ENCODE measurements around the gene RBM46. TPM values are rescaled to one million over a fixed set of nuclear protein-coding genes. Genes with fewer than 3 reads are reported as not detected.
"Not testable (repeated sequence)": the region's sequence is repeated elsewhere in the genome, so short reads cannot be mapped to it uniquely, and the experiment has no call there.

The RBM46 gene
- total and polyA plus RNA-seq, 12 donors, result 0.05 to 0.08 TPM; not detected in 10

GRCh38 chr4:154868414-154869194 is 87.5 kb downstream of the RBM46 start:
- Histone ChIP-seq H3K4me1 (replicated peaks in 1 of 2) (no peaks in the 10 kb centered on the region), H3K27me3 (no peaks in the 10 kb centered on the region), H3K4me3 (no peak overlapping the region), H3K9me3 (replicated peaks in 1 of 3) (no peaks in the 10 kb centered on the region), H3K36me3 (replicated peaks in 1 of 2) (no peaks in the 10 kb centered on the region), H3K27ac (no peak overlapping the region)
- 58 to 74% (median 67%) methylated on average over 7 of the region's 7 CpGs for WGBS, 4 donors
- no peak for DNase-seq
- TF ChIP-seq CTCF (IDR thresholded peaks at IDR 0.05) (no peak), POLR2A (IDR thresholded peaks at IDR 0.05) (no peak)
- intact Hi-C loops (cut with DNase I), result no loop called here

GRCh38 chr4:154869301-154869700 is 88.2 kb downstream of the RBM46 start:
- no peak for DNase-seq
- WGBS, 4 donors, result 68 to 73% (median 71%) methylated on average over 3 of the region's 3 CpGs
- Histone ChIP-seq H3K36me3 (replicated peaks in 1 of 2) (no peaks in the 10 kb centered on the region), H3K27ac (no peak overlapping the region), H3K9me3 (replicated peaks in 1 of 3) (no peaks in the 10 kb centered on the region), H3K27me3 (no peaks in the 10 kb centered on the region), H3K4me3 (no peak overlapping the region), H3K4me1 (replicated peaks in 1 of 2) (no peaks in the 10 kb centered on the region)
- intact Hi-C loops (cut with DNase I), result no loop called here
- TF ChIP-seq CTCF (IDR thresholded peaks at IDR 0.05), result no peak
- TF ChIP-seq POLR2A (IDR thresholded peaks at IDR 0.05), result no peak

GRCh38 chr4:154872198-154872597 is 91.1 kb downstream of the RBM46 start:
- intact Hi-C loops (cut with DNase I), result no loop called here
- H3K4me3 ChIP-seq, result no peak overlapping the region

GRCh38 chr4:154874049-154874448 is 93.0 kb downstream of the RBM46 start:
- H3K9me3 ChIP-seq (replicated peaks in 1 of 3); H3K27me3 ChIP-seq; H3K27ac ChIP-seq; H3K36me3 ChIP-seq (replicated peaks in 1 of 2); intact Hi-C loops (cut with DNase I); H3K4me1 ChIP-seq (replicated peaks in 1 of 2); DNase-seq; H3K4me3 ChIP-seq: not testable (repeated sequence)
- 64 to 82% (median 72%) methylated on average over 4 of the region's 4 CpGs for WGBS, 4 donors

More at GRCh38 chr4:154872198-154872597, 91.1 kb downstream of the RBM46 start:
- H3K27me3 ChIP-seq, result no peaks in the 10 kb centered on the region
- no peak overlapping the region for H3K27ac ChIP-seq
- DNase-seq, result no peak
- no peaks in the 10 kb centered on the region for H3K4me1 ChIP-seq (replicated peaks in 1 of 2)
- H3K36me3 ChIP-seq (replicated peaks in 1 of 2), result no peaks in the 10 kb centered on the region
- no peaks in the 10 kb centered on the region for H3K9me3 ChIP-seq (replicated peaks in 1 of 3)
- TF ChIP-seq POLR2A (IDR thresholded peaks at IDR 0.05) (no peak), CTCF (IDR thresholded peaks at IDR 0.05) (no peak)

Measured in adrenal gland (tissue), 12 donors.